Keratinocyte (primary cell): Measurements from ENCODE around the gene DLX3.

ENCODE experiments used
- EZH2 ChIP-seq: IDR thresholded peaks from one replicate; pipeline ENCODE4 v1.6.1; 2012; ENCODE audit warnings: inconsistent platforms, mild to moderate bottlenecking, low read length, moderate library complexity
- TF ChIP-seq, protein P1 (sequence below), 3 experiments: IDR thresholded peaks in 1 of 3; conservative IDR thresholded peaks in 1 of 3; optimal IDR thresholded peaks in 1 of 3; 2 replicates in 2 of 3; 3 replicates in 1 of 3; pipeline versions ENCODE3 to v1.5.1; 2011; ENCODE audit warnings: low read length in 3 of 3, mild to moderate bottlenecking in 3 of 3, moderate library complexity in 2 of 3, control low read depth in 1 of 3, inconsistent platforms in 1 of 3; ENCODE audit not compliant: insufficient read depth in 2 of 3; ENCODE audit errors: extremely low read depth in 1 of 3

DNA sequence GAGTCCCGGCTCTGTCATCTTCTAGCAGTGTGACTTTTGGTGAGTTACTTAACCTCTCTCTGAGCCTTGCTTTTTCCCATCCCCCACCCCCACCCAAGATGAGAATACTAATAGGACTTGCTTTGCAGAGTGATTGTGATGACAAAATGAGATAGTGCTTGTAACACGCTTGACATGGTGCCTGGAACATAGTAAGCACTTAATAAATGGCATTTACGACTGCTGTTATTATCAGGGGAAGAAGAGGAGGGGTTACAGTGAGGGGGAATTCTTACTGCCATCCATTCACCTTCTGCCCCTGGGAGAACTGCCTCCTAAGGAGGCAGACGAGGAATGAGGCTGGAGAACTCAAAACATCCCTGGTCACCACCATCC, 18.2 kb downstream of the DLX3 start:
- TF ChIP-seq, protein P1, sequence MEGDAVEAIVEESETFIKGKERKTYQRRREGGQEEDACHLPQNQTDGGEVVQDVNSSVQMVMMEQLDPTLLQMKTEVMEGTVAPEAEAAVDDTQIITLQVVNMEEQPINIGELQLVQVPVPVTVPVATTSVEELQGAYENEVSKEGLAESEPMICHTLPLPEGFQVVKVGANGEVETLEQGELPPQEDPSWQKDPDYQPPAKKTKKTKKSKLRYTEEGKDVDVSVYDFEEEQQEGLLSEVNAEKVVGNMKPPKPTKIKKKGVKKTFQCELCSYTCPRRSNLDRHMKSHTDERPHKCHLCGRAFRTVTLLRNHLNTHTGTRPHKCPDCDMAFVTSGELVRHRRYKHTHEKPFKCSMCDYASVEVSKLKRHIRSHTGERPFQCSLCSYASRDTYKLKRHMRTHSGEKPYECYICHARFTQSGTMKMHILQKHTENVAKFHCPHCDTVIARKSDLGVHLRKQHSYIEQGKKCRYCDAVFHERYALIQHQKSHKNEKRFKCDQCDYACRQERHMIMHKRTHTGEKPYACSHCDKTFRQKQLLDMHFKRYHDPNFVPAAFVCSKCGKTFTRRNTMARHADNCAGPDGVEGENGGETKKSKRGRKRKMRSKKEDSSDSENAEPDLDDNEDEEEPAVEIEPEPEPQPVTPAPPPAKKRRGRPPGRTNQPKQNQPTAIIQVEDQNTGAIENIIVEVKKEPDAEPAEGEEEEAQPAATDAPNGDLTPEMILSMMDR (optimal IDR thresholded peaks at IDR 0.05 in 1 of 3, IDR thresholded peaks at IDR 0.05 in 1 of 3, conservative IDR thresholded peaks at IDR 0.05 in 1 of 3; ENCODE audit: extremely low read depth in 1 of 3, insufficient read depth in 2 of 3, low read length in 3 of 3), result no peak
- TF ChIP-seq EZH2, result no peak
